GM19463 (cell line): ENCODE measurements around the gene CACNA1I.

ENCODE experiments used
- ATAC-seq: cut with Tn5 transposase; IDR thresholded peaks from one replicate; pipeline ENCODE4 v1.9.1; 2021; ENCODE audit warnings: mild to moderate bottlenecking, moderate library complexity; ENCODE audit not compliant: unreplicated experiment

Gene CACNA1I

GRCh38 chr22:39621826-39622225 lies 51.3 kb downstream of the CACNA1I start:
- ATAC-seq = no peak

GRCh38 chr22:39622881-39623367 lies 52.4 kb downstream of the CACNA1I start:
- ATAC-seq = no peak

- ATAC-seq = no peak
Measured at GRCh38 chr22:39623603-39624500, 53.3 kb downstream of the CACNA1I start.

DNA sequence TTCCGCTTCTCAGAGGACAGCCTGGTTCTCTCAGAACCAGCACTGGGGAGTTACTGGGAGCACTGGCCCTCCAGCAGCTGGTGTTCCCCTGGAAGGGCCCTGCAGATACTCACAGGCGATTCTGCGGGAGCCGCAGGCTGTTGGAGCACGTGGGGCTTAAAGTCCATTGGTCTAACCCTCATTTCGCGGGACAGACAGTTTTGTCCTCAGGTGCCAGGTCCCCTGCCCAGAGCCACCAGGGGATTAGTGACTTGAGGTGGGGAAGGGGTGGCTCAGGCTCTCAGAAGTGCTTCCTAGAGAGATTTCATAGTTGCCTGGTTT lies 53.9 kb downstream of the CACNA1I start:
- no peak for ATAC-seq

GRCh38 chr22:39625569-39626537 lies 55.3 kb downstream of the CACNA1I start:
- ATAC-seq = no peak

- no peak for ATAC-seq
Measured at GRCh38 chr22:39627208-39627607, 56.7 kb downstream of the CACNA1I start.

GRCh38 chr22:39627865-39628562 lies 57.5 kb downstream of the CACNA1I start:
- ATAC-seq = no peak

DNA sequence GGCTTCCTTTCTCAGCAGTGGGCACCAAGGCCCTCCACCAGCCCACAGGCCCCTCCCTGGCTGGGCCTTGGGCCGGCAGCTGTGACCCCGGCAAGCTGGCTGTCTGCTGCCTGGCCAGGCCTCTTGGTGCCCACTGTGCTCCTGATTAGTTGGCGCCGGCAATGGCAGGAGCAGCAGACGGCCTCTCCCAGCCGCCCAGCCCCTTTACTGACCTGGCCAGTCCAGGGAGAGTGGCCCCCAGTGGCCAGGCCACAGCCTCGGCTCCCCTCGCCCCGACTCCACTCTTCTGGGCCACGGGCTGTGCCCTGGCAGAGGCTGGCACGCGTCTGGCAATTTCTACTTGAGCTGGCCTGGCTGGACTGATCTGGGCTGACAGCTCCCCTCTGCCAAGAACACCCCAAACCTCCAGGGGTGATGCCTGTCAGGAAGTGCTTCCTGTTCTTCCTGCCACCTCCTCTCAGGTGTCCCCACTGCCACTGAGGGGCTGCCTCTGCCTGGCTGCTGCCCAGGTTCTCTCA lies 58.1 kb downstream of the CACNA1I start:
- ATAC-seq = no peak

DNA sequence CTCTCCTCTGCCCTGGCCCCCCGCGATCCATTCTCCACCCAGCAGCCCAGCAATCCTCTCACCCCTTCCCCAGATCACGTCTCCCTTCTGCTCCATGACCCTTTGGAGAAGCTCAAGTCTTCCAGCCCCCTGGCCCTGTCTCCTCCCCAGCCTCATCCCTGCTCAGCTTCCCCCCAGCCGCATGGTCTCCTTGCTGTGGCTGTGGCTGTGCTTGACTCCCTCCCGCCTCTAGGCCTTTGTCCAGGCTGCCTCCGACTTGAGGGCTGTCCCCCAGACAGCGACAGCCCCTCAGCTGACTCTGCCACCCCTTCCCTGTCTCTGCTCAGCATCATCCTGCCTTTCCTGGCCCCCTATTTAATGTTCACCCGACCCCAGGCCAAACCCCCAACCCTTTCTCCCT lies 59.3 kb downstream of the CACNA1I start:
- no peak for ATAC-seq

GRCh38 chr22:39630721-39631120 lies 60.2 kb downstream of the CACNA1I start:
- no peak for ATAC-seq

DNA sequence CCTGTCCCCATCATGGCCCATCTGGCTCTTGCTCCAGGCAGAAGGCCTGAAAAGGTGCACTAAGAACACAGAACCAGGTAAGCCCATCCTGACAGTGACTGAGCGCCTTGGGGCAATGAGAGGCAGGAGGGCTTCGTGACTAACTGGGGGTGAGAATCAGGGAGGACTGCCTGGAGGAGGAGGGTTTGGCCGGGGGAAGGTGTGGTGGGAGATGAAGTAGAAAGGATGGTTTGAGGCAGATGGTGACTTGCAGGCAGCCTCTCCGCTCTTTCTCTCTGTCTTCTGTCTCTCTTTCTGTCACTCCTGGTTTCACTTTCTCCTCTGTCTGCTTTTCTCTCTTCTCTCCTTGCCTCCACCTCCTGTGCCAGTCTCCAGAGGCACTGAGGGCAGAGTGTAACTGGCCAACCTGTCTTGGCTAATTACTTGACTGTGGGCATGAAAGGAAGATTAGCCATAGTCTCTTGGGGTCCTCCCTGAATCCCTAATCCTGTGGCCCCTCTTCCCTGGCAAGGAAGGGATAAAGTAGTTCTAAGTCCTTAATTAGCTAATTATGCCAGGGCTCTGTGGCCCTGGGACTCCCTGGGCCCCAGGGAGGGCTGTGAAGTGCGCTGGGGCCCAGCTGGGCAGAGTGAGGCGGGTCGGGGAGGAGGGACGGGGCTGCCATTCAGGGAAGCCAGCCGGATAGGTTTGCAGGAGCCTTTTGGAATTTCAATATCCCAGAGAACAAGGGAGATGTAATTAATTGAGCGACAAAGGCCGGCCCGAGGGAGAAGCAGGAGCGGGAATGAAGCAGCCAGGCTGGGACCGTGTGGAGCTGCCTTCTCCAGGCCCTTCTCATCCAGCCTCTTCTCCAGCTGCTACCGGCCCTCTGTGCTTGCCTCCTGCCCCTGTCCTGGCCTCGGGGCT lies 61.1 kb downstream of the CACNA1I start:
- ATAC-seq = no peak

- ATAC-seq = no peak
Measured at GRCh38 chr22:39634530-39635405, 64.2 kb downstream of the CACNA1I start.

DNA sequence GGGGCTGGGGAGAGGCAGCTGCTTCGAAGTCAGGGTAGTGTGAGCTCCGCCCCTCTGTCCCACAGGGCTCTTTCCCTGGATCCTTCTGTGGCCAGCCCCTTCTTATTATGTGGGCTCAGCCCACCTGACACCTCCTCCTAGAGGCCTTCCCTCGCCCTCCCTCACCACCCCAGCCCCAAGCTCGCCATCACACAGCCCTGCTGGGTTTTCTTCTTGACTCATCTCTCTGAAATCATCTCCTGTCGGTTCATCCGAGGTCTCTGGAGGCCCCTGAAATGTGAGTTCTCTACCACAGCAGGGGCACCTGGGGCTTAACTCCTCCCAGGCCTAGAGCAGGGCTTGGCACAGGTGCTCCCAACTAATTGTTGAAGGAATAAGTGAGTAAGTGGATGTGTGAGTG lies 65.2 kb downstream of the CACNA1I start:
- ATAC-seq = no peak

- ATAC-seq = no peak
Measured at GRCh38 chr22:39638958-39639357, 68.4 kb downstream of the CACNA1I start.

DNA sequence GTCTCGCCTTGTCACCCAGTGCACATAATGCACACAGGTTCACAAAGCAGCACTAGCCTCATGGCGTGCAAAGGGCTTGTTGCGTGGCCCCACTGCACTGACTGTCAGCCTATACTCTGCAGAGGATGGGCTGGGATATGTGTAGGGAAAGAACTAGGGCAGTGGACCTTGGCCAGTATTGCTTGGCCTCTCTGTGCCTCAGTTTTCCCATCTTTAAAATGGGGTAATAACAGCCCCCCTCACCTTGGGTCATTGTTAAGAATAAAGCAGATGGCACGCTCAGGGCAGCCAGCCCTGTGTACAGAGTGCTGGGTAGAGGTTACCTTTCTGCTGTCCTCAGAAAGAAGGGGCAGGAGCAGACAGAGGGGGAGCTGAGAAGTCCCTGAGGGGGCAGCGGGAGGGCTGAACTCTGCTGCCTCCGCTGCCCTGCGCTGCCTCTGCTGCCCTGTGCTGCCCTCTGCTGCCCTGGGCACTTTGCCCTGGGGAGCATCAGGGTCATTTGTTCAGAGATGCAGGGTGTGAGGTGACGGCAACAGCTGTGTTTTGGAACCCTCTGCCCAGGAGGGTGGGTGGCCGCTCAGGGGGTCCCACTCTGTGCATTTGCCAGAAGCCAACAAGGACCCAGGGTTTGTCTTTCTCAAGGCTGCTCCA lies 71.2 kb downstream of the CACNA1I start:
- ATAC-seq = no peak

DNA sequence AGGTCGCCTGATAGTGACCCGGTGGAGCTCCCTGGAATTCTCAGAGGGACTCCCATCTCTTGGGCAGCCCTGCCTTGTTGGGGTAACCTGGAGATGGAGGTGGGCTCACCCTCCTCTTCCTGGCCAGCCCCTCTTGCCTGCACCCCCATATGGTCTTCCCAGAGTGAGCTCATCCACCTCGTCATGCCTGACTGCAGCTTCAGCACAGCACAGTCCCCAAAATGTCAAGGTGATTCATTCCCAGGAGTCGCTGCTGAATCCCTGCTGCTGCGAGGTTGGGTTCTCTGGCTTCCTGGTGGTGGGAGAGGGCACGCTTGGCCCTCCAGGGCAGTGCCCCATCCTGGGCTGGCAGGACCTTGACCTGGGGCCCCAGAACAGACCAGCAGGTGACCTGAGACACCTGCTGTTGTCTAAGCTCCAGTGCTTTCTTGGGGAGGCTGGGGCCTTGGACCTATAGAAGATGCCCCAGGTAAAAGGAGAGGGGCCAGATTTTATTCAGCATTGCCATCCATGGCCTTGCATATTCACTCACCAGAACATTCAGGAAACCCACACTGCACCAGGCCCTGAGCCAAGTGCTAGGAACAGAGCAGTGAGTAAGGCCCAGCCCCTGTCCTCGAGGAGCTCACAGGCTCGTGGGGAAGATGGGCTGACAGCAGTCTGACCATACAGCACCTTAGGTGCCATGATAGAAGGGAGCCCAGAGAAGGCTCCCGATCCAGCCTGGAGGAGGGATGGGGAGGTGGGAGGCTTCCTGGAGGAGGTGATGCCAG lies 72.9 kb downstream of the CACNA1I start:
- ATAC-seq = no peak

DNA sequence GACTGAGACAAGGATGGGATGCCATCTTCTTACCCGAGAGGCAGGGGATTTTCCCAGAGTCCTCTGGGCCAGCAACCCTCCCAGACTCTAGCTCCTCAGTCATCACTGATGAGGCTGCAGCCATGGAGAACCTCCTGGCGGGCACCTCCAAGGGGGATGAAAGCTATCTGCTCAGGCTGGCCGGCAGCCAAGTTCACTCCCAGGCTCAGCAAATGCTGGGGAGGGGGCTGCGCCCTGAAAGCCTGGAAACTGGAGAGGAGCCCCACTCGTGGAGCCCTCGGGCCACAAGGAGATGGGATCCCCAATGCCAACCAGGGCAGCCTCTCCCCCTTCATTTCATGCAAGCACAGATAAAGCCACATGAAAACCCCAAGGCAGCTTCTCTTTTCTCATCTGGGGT lies 75.0 kb downstream of the CACNA1I start:
- ATAC-seq = no peak
